K562 (cell line): ENCODE measurements around the gene TMTC2. TPM values are rescaled to one million over a fixed set of nuclear protein-coding genes. Genes with fewer than 3 reads are reported as not detected.

Experiments
- ATAC-seq: fragments of 200-7000 bp; cut with Tn5 transposase; 3 replicates; pipeline ENCODE4 v1.9.1; 2020; ENCODE audit warnings: moderate library complexity
- BruUV-seq: library from RNA; stranded (reverse); fragments of 400-500 nt; replicated peaks from 2 replicates; lab custom pipeline; 2021; lab: Mats Ljungman, UMichigan
- CTCF ChIA-PET: fragments of 300-600 bp; formaldehyde crosslinking; extraction: SDS; loops from one replicate; lab custom pipeline; 2021; ENCODE audit warnings: low intra/inter-chr PET ratio; lab: Yijun Ruan, JAX
- POLR2A ChIA-PET: fragments of 300-600, 350-650 bp; sonication (Branson Sonifier 250); formaldehyde crosslinking; extraction: SDS; loops from one replicate; lab custom pipeline; 2021; ENCODE audit warnings: antibody characterized with exemption, inconsistent platforms; lab: Yijun Ruan, JAX
- DNase-seq, 4 experiments: peaks; one replicate each; pipeline versions ENCODE4 v3.0.0 to v3.0.0-alpha.2; 2011 to 2018; ENCODE audit warnings: low spot score in 3 of 4, mixed read lengths in 3 of 4; ENCODE audit errors: extremely low read depth in 1 of 4
- FAIRE-seq: peaks from 2 replicates; lab custom pipeline; 2011; peaks lifted over from hg19 to GRCh38; lab: Jason Lieb, UNC
- H2AFZ ChIP-seq: 2 replicates; pipeline ENCODE4 v1.6.0; 2011; ENCODE audit warnings: low read depth, low read length, control low read depth, inconsistent platforms
- H3K27ac ChIP-seq: fragments of 200-600 bp; 3 replicates; pipeline ENCODE4 v1.8.0; 2011; ENCODE audit warnings: low read depth, mild to moderate bottlenecking, control low read depth, inconsistent platforms, low read length, moderate library complexity, mixed read lengths; ENCODE audit errors: extremely low read depth
- H3K27me3 ChIP-seq, 2 experiments: fragments of 300-600 bp in 1 of 2; 2 replicates in 1 of 2; 3 replicates in 1 of 2; pipeline versions ENCODE4 v1.6.0 to v1.8.0; 2011; ENCODE audit warnings: inconsistent platforms in 2 of 2, low read length in 2 of 2, mild to moderate bottlenecking in 1 of 2, mixed read lengths in 1 of 2, moderate library complexity in 1 of 2; ENCODE audit not compliant: control insufficient read depth in 2 of 2, insufficient read depth in 2 of 2
- H3K36me3 ChIP-seq: fragments of 300-600 bp; 3 replicates; pipeline ENCODE4 v1.8.0; 2011; ENCODE audit warnings: mild to moderate bottlenecking, low read length, inconsistent platforms; ENCODE audit not compliant: control insufficient read depth, insufficient read depth
- H3K4me1 ChIP-seq, 2 experiments: fragments of 200-600 bp in 1 of 2; replicated peaks in 1 of 2; 2 replicates in 1 of 2; 3 replicates in 1 of 2; pipeline versions ENCODE4 v1.5.1 to v1.8.0; 2011; ENCODE audit warnings: inconsistent platforms in 2 of 2, low read length in 2 of 2, mild to moderate bottlenecking in 1 of 2, mixed read lengths in 1 of 2, moderate library complexity in 1 of 2; ENCODE audit not compliant: control insufficient read depth in 2 of 2, insufficient read depth in 2 of 2
- H3K4me2 ChIP-seq: 2 replicates; pipeline ENCODE4 v1.6.1; 2011; ENCODE audit warnings: low read length, control low read depth, inconsistent platforms, mixed read lengths; ENCODE audit not compliant: insufficient read depth
- H3K4me3 ChIP-seq: fragments of 200-600 bp; sonication (generic), shearing (Covaris generic); 2 replicates; pipeline ENCODE4 v1.5.1; 2016; ENCODE audit warnings: control low read depth, inconsistent platforms
- H3K79me2 ChIP-seq: fragments of 200-600 bp; 3 replicates; pipeline ENCODE4 v1.8.0; 2011; ENCODE audit warnings: low read length, inconsistent platforms; ENCODE audit not compliant: control insufficient read depth, insufficient read depth
- H3K9ac ChIP-seq, 2 experiments: 2 replicates each; pipeline versions ENCODE4 v1.6.0 to v1.6.1; 2011; ENCODE audit warnings: low read depth in 2 of 2, low read length in 2 of 2, control low read depth in 1 of 2, inconsistent platforms in 1 of 2, mild to moderate bottlenecking in 1 of 2, mixed read lengths in 1 of 2; ENCODE audit not compliant: insufficient read depth in 1 of 2
- H3K9me1 ChIP-seq: one replicate; pipeline ENCODE4 v1.6.0; 2011; ENCODE audit warnings: inconsistent platforms, mild to moderate bottlenecking, low read length, moderate library complexity; ENCODE audit not compliant: control insufficient read depth, insufficient read depth
- H3K9me3 ChIP-seq: replicated peaks from 2 replicates; pipeline ENCODE4 v1.5.1; 2011; ENCODE audit warnings: low read depth, low read length, inconsistent platforms; ENCODE audit not compliant: control insufficient read depth, insufficient read depth
- H4K20me1 ChIP-seq: replicated peaks from 2 replicates; pipeline ENCODE4 v1.6.1; 2011; ENCODE audit warnings: low read length, inconsistent platforms, mixed read lengths; ENCODE audit not compliant: control insufficient read depth, insufficient read depth
- CC2D1A ChIP-seq: fragments of 450-650 bp; IDR thresholded peaks from 2 replicates; pipeline ENCODE4 v1.6.1; 2017; ENCODE audit warnings: mild to moderate bottlenecking
- IFI16 ChIP-seq: fragments of 250-450 bp; sonication (Bioruptor Pico); IDR thresholded peaks from 2 replicates; pipeline ENCODE4 v2.1.2; 2022; ENCODE audit warnings: mild to moderate bottlenecking, inconsistent platforms
- TCFL5 ChIP-seq: fragments of 250-450 bp; sonication (Bioruptor Pico); conservative IDR thresholded peaks from 2 replicates; pipeline ENCODE4 v1.6.1; 2021; ENCODE audit warnings: mild to moderate bottlenecking, moderate library complexity, matching md5 sums
- TEAD4 ChIP-seq, 2 experiments: sonication (generic) in 1 of 2; formaldehyde crosslinking in 1 of 2; IDR thresholded peaks; 2 replicates each; pipeline versions ENCODE4 v1.6.1 to v1.8.0; 2012 to 2022; ENCODE audit warnings: borderline replicate concordance in 1 of 2, inconsistent platforms in 1 of 2, low read length in 1 of 2, mild to moderate bottlenecking in 1 of 2, missing genetic modification reagents in 1 of 2
- YY1 ChIP-seq, 3 experiments: IDR thresholded peaks; 2 replicates each; pipeline ENCODE4 v1.6.1; 2011; ENCODE audit warnings: low read length in 2 of 3, mild to moderate bottlenecking in 2 of 3, moderate library complexity in 2 of 3, borderline replicate concordance in 1 of 3, control low read depth in 1 of 3, low read depth in 1 of 3; ENCODE audit not compliant: insufficient read depth in 3 of 3, insufficient replicate concordance in 2 of 3, control insufficient read depth in 1 of 3, insufficient read length in 1 of 3; ENCODE audit errors: extremely low read depth in 1 of 3
- ZNF217 ChIP-seq: sonication (generic); formaldehyde crosslinking; IDR thresholded peaks from 2 replicates; pipeline ENCODE4 v1.8.0; 2022; ENCODE audit warnings: mild to moderate bottlenecking, missing genetic modification reagents
- ZNF717 ChIP-seq: fragments of 250-450 bp; sonication (Bioruptor Pico); IDR thresholded peaks from 2 replicates; pipeline ENCODE4 v1.5.0; 2021
- WGBS: fragments of 100-300 bp; shearing (Covaris generic); methylation state at CpG from one replicate; pipeline ENCODE4 v1.1.6; 2016; ENCODE audit warnings: low coverage, mixed read lengths; ENCODE audit not compliant: insufficient coverage; ENCODE audit errors: missing lambda C conversion rate; 5-methylcytosine and 5-hydroxymethylcytosine counted together
- in situ Hi-C: fragments of 300-500 bp; cut with MboI; formaldehyde crosslinking; loops from 4 replicates; pipeline ENCODE4 v1.15.0; 2018; ENCODE audit warnings: inconsistent platforms, mixed read lengths
- intact Hi-C: fragments of 100-400 bp; cut with micrococcal nuclease; formaldehyde crosslinking; loops from 2 replicates; pipeline ENCODE4 v1.14.2; 2022
- polyA plus RNA-seq, 8 experiments: library from polyadenylated mRNA; depleted of rRNA in 4 of 8; stranded (reverse) in 5 of 8; unstranded in 3 of 8; fragments of >200 nt; fragmentation: Nextera tagmentation in 2 of 8; fragmentation: Illumina TruSeq in 1 of 8; extraction: Ambion mirVana in 2 of 8; extraction: Trizol in 1 of 8; gene quantifications; 2 replicates each; pipeline versions ENCODE4 v1.2.1 to v1.2.3, GENCODE V29; 2011 to 2014; ENCODE audit warnings: inconsistent platforms in 1 of 8, missing spikeins in 1 of 8
- total RNA-seq, 7 experiments: library from RNA; depleted of rRNA in 6 of 7; stranded (reverse); fragments of >200 nt in 6 of 7; fragmentation: Illumina TruSeq in 2 of 7; extraction: Trizol in 2 of 7; gene quantifications; 2 replicates each; pipeline versions ENCODE4 v1.2.1 to v1.2.3, GENCODE V29; 2011 to 2021; ENCODE audit warnings: low replicate concordance in 1 of 7

The TMTC2 gene
- total and polyA plus RNA-seq, 9 of the 15 experiments (the other 6 are each of a cell fraction or from before 2014, with no cell fraction given) = 0.29 to 1.1 (median 0.55) TPM

GRCh38 chr12:82774666-82775065, 88.0 kb downstream of the TMTC2 start:
- no TSS peak for BruUV-seq
- H3K27ac ChIP-seq = no peak overlapping the region
- intact Hi-C loops = no loop called here
- DNase-seq = no peak
- no peaks in the 10 kb centered on the region for H4K20me1 ChIP-seq
- 0% methylated on average over 4 of the region's 5 CpGs for WGBS
- ATAC-seq = no peak
- H3K9ac ChIP-seq = no peak overlapping the region
- H3K4me2 ChIP-seq = no peak overlapping the region
- H3K79me2 ChIP-seq = no peaks in the 10 kb centered on the region
- ChIA-PET CTCF (no interaction called here), POLR2A (no interaction called here)
- H3K9me3 ChIP-seq = no peaks in the 10 kb centered on the region
- no peaks in the 10 kb centered on the region for H3K9me1 ChIP-seq
- H3K27me3 ChIP-seq = no peaks in the 10 kb centered on the region
- FAIRE-seq = no peak
- H2AFZ ChIP-seq = no peak overlapping the region
- TF ChIP-seq TCFL5 (CRISPR knock-in tag) = no peak
- TF ChIP-seq ZNF217 = no peak
- TF ChIP-seq YY1 (IDR thresholded peaks at IDR 0.05; ENCODE audit: borderline replicate concordance in 1 of 3, control insufficient read depth in 1 of 3, extremely low read depth in 1 of 3, insufficient read depth in 3 of 3, insufficient read length in 1 of 3, insufficient replicate concordance in 2 of 3, low read depth in 1 of 3, low read length in 2 of 3) = no peak
- TF ChIP-seq ZNF717 (CRISPR knock-in tag) = no peak
- TF ChIP-seq IFI16 (CRISPR knock-in tag) = no peak
- no peak for TF ChIP-seq CC2D1A
- no peak for TF ChIP-seq TEAD4 (IDR thresholded peaks at IDR 0.05; ENCODE audit: low read length)
- TF ChIP-seq TEAD4 (CRISPR knock-in tag; IDR thresholded peaks at IDR 0.05; ENCODE audit: borderline replicate concordance) = no peak
- H3K36me3 ChIP-seq = no peaks in the 10 kb centered on the region
- in situ Hi-C loops = no loop called here
- no peaks in the 10 kb centered on the region for H3K4me1 ChIP-seq
- no peak overlapping the region for H3K4me3 ChIP-seq
